MM.1S (cell line): Measurements from ENCODE around the gene WBP4.

Experiments used
- EZH2 ChIP-seq: fragments of 300-600 bp; sonication (generic); optimal IDR thresholded peaks from 2 replicates; pipeline ENCODE3; 2017; ENCODE audit warnings: low read depth, mild to moderate bottlenecking, antibody characterized with exemption, low read length, mixed read lengths
- TF ChIP-seq, protein P1 (sequence below): fragments of 300-600 bp; sonication (generic); IDR thresholded peaks from 2 replicates; pipeline ENCODE4 v1.5.1; 2016; ENCODE audit warnings: antibody characterized with exemption, low read length, mixed read lengths

DNA sequence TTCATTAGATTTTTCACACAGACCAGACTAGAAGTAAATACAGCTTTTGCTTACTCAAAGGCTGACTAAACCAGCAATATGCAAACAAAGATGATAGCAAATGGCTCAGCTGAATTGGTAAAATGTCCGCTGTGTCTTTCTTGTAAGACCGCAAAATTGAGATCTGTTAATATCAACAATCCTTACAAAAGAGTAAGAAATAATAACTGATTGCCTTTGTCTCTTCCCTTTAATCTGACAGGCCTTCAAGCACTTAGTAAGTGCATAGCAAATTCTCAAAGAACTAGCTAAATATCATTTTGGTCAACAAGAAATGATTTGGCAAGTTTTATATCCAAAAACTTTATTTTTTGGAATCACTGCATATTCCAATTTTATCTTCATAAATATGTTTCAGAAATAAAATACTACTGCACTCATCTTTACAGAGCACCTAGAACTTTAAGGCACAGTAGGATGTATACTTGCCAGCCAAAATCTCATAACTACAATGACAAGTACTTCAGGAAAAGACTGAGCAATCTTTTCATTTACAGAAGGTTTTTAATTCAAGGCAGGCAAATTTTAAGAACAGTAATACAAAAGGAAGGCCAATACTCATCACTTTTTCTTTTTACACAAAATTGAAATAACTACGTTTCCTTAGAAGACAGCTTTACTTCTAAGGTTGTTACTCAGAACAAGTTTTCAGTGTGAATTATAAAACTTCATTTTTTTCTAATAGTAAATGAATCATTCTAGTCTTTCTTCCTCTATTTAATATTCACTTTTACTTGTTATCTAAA, 43.3 kb upstream of the WBP4 start:
- TF ChIP-seq, protein P1, sequence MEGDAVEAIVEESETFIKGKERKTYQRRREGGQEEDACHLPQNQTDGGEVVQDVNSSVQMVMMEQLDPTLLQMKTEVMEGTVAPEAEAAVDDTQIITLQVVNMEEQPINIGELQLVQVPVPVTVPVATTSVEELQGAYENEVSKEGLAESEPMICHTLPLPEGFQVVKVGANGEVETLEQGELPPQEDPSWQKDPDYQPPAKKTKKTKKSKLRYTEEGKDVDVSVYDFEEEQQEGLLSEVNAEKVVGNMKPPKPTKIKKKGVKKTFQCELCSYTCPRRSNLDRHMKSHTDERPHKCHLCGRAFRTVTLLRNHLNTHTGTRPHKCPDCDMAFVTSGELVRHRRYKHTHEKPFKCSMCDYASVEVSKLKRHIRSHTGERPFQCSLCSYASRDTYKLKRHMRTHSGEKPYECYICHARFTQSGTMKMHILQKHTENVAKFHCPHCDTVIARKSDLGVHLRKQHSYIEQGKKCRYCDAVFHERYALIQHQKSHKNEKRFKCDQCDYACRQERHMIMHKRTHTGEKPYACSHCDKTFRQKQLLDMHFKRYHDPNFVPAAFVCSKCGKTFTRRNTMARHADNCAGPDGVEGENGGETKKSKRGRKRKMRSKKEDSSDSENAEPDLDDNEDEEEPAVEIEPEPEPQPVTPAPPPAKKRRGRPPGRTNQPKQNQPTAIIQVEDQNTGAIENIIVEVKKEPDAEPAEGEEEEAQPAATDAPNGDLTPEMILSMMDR = no peak
- TF ChIP-seq EZH2 = no peak
